22Rv1 (cell line): ENCODE results near the gene SYNE4.

Experiments used
- CTCF ChIP-seq: fragments of 450-650 bp; IDR thresholded peaks from 2 replicates; pipeline ENCODE4 v1.5.1; 2017; ENCODE audit warnings: mild to moderate bottlenecking
- ZFX ChIP-seq: fragments of 450-650 bp; IDR thresholded peaks from 2 replicates; pipeline ENCODE4 v1.6.1; 2017; ENCODE audit warnings: antibody characterized with exemption, borderline replicate concordance

- TF ChIP-seq CTCF: no peak
- TF ChIP-seq ZFX: no peak
Measured at GRCh38 chr19:35960432-35960972, 48.1 kb downstream of the SYNE4 start.
